Fibroblast of pulmonary artery (primary cell): ENCODE measurements around the gene COA3.

Experiments
- DNase-seq: peaks from one replicate; pipeline ENCODE4 v3.0.0-alpha.2; 2010; ENCODE audit warnings: low read depth
- H3K4me3 ChIP-seq: replicated peaks from 2 replicates; pipeline ENCODE4 v1.5.1; 2011; ENCODE audit warnings: low read depth, mild to moderate bottlenecking, control low read depth, low read length, moderate library complexity
- TF ChIP-seq, protein P1 (sequence below): IDR thresholded peaks from 2 replicates; pipeline ENCODE4 v1.5.1; 2011; ENCODE audit warnings: mild to moderate bottlenecking, control low read depth, low read length, inconsistent platforms; ENCODE audit errors: missing control alignments

The COA3 gene

GRCh38 chr17:42844271-42844670 lies 45.8 kb upstream of the COA3 start, which contains the start of gene AOC2:
AOC2 (plus strand) TSS chr17:42844580; CDS start chr17:42844627, 47 bp downstream.
- peak; percentile 30 for DNase-seq
- TF ChIP-seq, protein P1, sequence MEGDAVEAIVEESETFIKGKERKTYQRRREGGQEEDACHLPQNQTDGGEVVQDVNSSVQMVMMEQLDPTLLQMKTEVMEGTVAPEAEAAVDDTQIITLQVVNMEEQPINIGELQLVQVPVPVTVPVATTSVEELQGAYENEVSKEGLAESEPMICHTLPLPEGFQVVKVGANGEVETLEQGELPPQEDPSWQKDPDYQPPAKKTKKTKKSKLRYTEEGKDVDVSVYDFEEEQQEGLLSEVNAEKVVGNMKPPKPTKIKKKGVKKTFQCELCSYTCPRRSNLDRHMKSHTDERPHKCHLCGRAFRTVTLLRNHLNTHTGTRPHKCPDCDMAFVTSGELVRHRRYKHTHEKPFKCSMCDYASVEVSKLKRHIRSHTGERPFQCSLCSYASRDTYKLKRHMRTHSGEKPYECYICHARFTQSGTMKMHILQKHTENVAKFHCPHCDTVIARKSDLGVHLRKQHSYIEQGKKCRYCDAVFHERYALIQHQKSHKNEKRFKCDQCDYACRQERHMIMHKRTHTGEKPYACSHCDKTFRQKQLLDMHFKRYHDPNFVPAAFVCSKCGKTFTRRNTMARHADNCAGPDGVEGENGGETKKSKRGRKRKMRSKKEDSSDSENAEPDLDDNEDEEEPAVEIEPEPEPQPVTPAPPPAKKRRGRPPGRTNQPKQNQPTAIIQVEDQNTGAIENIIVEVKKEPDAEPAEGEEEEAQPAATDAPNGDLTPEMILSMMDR: no peak
- no peak within 1 kb of the TSS for H3K4me3 ChIP-seq

- DNase-seq: peak; percentile 85
- TF ChIP-seq, protein P1: no peak
- H3K4me3 ChIP-seq: no peak overlapping the region
Measured at GRCh38 chr17:42843358-42843934, 44.9 kb upstream of the COA3 start.

- TF ChIP-seq, protein P1: no peak
- DNase-seq: no peak
- no peak overlapping the region for H3K4me3 ChIP-seq
Measured at GRCh38 chr17:42841975-42842685, 43.6 kb upstream of the COA3 start.

DNA sequence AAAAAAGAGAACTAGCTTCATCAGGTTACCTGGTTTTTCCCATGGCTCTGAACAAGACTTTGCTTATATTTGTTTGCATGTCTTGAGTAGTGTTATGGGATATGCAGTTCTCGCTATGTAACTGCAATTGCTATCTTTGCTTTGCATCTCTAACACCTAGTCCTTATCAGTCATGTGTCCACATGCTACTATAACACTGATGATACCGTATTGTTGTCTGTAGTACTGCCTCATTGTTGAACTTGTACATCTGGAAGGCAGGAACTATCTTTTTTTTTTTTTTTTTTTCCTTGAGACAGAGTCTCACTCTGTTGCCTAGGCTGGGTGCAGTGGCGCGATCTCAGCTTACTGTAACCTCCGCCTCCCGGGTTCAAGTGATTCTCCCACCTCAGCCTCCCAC lies 37.2 kb upstream of the COA3 start:
- DNase-seq: no peak
- TF ChIP-seq, protein P1: no peak
- no peak overlapping the region for H3K4me3 ChIP-seq

GRCh38 chr17:42833767-42834422 lies 35.4 kb upstream of the COA3 start:
- no peak for DNase-seq
- H3K4me3 ChIP-seq: peak overlapping the region; percentile 99
- TF ChIP-seq, protein P1: no peak

DNA sequence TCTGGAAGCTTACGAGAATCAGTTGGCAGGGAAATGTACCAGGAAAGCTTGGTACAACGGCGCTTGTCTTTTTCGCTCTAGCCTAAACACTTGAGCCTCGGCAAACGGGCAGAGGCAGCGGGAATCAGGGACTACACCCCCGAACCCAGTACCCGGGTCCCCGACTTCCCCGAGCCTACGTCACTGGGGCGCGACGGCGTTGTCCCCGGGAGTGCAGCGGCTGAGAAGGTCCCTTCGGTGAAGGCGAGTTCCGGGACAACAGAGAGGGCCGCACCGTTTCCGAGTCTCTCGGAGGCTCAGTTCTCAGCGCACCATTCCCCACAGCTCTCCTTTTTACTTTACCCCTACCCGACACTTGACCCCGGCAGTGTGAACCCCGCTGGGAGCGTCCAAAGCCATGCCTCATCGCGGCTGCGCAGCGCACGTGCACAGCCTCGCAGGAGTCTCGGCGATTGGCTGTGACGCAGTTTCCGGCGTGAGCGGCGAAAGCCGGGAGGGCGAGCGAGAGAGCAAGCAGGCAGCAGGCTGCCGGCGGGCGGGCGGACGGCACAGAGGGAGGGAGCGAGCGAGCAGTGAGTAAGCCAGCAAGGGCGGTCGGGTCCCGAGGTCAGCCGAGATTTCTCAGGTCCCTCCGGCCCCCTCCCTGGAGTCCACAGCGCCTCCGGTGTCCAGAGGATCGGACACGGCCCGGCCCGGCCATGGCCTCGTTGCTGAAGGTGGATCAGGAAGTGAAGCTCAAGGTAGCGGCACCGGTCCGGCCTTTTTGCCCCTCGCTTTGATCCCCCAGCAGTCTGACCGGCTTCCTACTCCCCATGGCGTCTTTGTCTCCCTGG lies 34.6 kb upstream of the COA3 start, which contains the start of gene PSME3:
Gene PSME3 (plus strand): TSS at position 464 of the 833 bp plus-strand sequence. CDS start 235 bp downstream, at position 699.
- TF ChIP-seq, protein P1: no peak
- peak; percentile 85 for DNase-seq
- H3K4me3 ChIP-seq: peak within 1 kb of the TSS; percentile 99
